Measurements from ENCODE around the gene GFI1B. TPM values are rescaled to one million over a fixed set of nuclear protein-coding genes. Genes with fewer than 3 reads are reported as not detected.

Gene GFI1B
- total and polyA plus RNA-seq, 2 experiments from 2014 or later: 0.10 TPM; not detected in 1

DNA sequence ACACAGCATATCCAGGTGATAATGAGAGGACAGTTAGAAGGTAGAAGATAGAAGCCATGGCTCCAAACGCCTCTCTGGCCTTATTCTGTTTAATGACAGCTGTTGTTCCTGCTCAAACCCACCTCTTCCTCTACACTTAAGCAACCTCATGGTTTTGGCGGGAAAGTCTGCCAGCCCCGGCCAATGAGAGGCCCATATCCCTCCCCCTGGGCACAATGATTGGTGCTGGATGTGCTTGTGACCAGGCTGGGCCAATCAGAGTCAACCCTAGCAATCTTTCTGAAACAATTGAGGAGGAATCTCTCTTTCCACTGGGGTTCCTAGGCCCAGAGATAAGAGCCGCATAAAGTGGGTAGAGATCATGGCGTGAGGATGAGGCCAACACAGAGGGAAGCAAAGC lies 4.8 kb upstream of the GFI1B start:
- DNase-seq (ENCODE audit: low spot score): no peak
- no peaks in the 10 kb centered on the region for H3K79me2 ChIP-seq
- H2AFZ ChIP-seq: no peak overlapping the region
- WGBS (ENCODE audit: low lambda C conversion rate, missing lambda C conversion rate): 89% methylated on average over 5 of the region's 5 CpGs
- no peaks in the 10 kb centered on the region for H3K9me2 ChIP-seq (replicated peaks; ENCODE audit: insufficient read depth)
- peaks cover 19% of the 10 kb centered on the region for H3K27me3 ChIP-seq
- H3K4me3 ChIP-seq: no peak overlapping the region
- no peaks in the 10 kb centered on the region for H3K36me3 ChIP-seq (replicated peaks; ENCODE audit: insufficient read depth, low read depth)
- no peak overlapping the region for H3K27ac ChIP-seq
- H4K20me1 ChIP-seq (ENCODE audit: insufficient read depth, poor library complexity, severe bottlenecking): no peaks in the 10 kb centered on the region
- H3K4me1 ChIP-seq (ENCODE audit: insufficient read depth): peaks cover 12% of the 10 kb centered on the region
- H3K4me2 ChIP-seq: no peak overlapping the region
- TF ChIP-seq, protein P1, sequence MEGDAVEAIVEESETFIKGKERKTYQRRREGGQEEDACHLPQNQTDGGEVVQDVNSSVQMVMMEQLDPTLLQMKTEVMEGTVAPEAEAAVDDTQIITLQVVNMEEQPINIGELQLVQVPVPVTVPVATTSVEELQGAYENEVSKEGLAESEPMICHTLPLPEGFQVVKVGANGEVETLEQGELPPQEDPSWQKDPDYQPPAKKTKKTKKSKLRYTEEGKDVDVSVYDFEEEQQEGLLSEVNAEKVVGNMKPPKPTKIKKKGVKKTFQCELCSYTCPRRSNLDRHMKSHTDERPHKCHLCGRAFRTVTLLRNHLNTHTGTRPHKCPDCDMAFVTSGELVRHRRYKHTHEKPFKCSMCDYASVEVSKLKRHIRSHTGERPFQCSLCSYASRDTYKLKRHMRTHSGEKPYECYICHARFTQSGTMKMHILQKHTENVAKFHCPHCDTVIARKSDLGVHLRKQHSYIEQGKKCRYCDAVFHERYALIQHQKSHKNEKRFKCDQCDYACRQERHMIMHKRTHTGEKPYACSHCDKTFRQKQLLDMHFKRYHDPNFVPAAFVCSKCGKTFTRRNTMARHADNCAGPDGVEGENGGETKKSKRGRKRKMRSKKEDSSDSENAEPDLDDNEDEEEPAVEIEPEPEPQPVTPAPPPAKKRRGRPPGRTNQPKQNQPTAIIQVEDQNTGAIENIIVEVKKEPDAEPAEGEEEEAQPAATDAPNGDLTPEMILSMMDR (IDR thresholded peaks at IDR 0.05; ENCODE audit: poor library complexity): no peak
- TF ChIP-seq EZH2phosphoT487 (IDR thresholded peaks at IDR 0.05; ENCODE audit: low read depth, severe bottlenecking, unreplicated experiment) (no peak), EZH2 (IDR thresholded peaks at IDR 0.05; ENCODE audit: borderline replicate concordance) (no peak)
- no peaks in the 10 kb centered on the region for H3K9me3 ChIP-seq (ENCODE audit: low read depth)

DNA sequence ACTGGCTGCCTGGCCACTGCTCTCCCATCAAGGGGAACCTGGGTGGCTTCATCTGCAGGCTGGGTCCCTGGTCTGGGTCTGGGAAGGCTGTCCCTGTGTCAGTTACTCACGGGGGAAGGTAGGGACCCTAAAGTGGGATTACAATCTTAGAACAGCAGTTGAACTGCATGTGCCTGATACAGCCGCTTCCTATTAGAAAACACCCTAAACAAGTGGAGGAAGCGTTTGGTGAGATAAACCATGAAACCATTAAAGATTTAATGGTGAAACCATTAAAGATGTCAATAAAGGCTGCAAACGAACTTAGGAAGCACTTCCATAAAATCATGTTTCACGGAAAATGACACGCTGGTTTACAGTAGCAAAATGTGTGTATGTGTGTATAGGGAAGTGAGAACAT lies 2.5 kb upstream of the GFI1B start:
- TF ChIP-seq, protein P1 (IDR thresholded peaks at IDR 0.05; ENCODE audit: poor library complexity): no peak
- no peak for TF ChIP-seq EZH2phosphoT487 (IDR thresholded peaks at IDR 0.05; ENCODE audit: low read depth, severe bottlenecking, unreplicated experiment)
- TF ChIP-seq EZH2 (IDR thresholded peaks at IDR 0.05; ENCODE audit: borderline replicate concordance): no peak
- no peaks in the 10 kb centered on the region for H3K9me3 ChIP-seq (ENCODE audit: low read depth)
- peaks cover 35% of the 10 kb centered on the region for H3K27me3 ChIP-seq
- H3K9me2 ChIP-seq (replicated peaks; ENCODE audit: insufficient read depth): no peaks in the 10 kb centered on the region
- no peak overlapping the region for H2AFZ ChIP-seq
- H3K4me3 ChIP-seq: no peak overlapping the region
- no peaks in the 10 kb centered on the region for H4K20me1 ChIP-seq (ENCODE audit: insufficient read depth, poor library complexity, severe bottlenecking)
- no peak overlapping the region for H3K4me2 ChIP-seq
- no peak for DNase-seq (ENCODE audit: low spot score)
- 60% methylated on average over 6 of the region's 6 CpGs for WGBS (ENCODE audit: low lambda C conversion rate, missing lambda C conversion rate)
- H3K27ac ChIP-seq: no peak overlapping the region
- H3K36me3 ChIP-seq (replicated peaks; ENCODE audit: insufficient read depth, low read depth): no peaks in the 10 kb centered on the region
- H3K79me2 ChIP-seq: no peaks in the 10 kb centered on the region
- peaks cover 13% of the 10 kb centered on the region for H3K4me1 ChIP-seq (ENCODE audit: insufficient read depth)

DNA sequence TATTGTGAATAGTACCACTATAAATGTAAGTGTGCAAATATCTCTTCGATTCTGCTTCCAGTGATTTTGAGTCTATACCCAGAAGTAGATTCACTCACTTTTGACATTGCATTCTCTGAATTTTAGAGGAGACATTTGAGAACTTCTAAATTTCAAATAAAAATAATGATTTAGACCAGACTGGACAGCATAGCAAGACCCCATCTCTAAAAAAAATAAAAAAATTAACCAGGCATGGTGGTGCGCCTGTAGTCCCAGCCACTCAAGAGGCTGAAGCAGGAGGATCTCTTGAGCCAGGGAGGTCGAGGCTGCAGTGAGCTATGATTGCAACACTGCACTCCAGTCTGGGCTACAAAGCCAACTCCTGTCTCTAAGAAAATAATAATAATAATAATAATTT lies 1.9 kb upstream of the GFI1B start:
- H3K4me3 ChIP-seq: no peak overlapping the region
- WGBS (ENCODE audit: low lambda C conversion rate, missing lambda C conversion rate): 93% methylated on average over 3 of the region's 3 CpGs
- TF ChIP-seq EZH2phosphoT487 (IDR thresholded peaks at IDR 0.05; ENCODE audit: low read depth, severe bottlenecking, unreplicated experiment): no peak
- TF ChIP-seq, protein P1 (IDR thresholded peaks at IDR 0.05; ENCODE audit: poor library complexity): no peak
- no peak for TF ChIP-seq EZH2 (IDR thresholded peaks at IDR 0.05; ENCODE audit: borderline replicate concordance)

DNA sequence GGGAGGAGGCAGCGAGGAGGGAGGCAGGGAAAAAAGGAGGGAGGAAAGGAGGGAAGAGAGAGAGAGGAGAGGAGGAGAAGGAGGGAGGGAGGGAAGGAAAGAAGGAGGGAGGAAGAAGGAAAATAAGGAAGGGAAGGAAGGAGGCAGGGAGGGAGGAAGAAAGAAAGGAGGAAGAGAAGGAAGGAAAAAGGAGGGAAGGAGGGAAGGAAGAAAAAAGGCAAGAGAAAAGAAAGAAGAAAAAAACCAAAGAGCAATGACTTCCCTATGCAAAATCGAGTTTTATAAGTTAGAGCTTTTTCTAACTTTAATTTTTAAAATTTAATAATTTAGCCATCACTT lies 413 bp upstream of the GFI1B start:
- Histone ChIP-seq H3K27ac (no peak overlapping the region), H2AFZ (no peak overlapping the region), H3K4me2 (peak overlapping the region; percentile 14), H3K9me3 (ENCODE audit: low read depth) (no peaks in the 10 kb centered on the region), H3K27me3 (peaks cover 35% of the 10 kb centered on the region), H3K36me3 (replicated peaks; ENCODE audit: insufficient read depth, low read depth) (no peaks in the 10 kb centered on the region), H3K4me1 (ENCODE audit: insufficient read depth) (peaks cover 17% of the 10 kb centered on the region), H3K9me2 (replicated peaks; ENCODE audit: insufficient read depth) (no peaks in the 10 kb centered on the region), H3K79me2 (no peaks in the 10 kb centered on the region), H4K20me1 (ENCODE audit: insufficient read depth, poor library complexity, severe bottlenecking) (no peaks in the 10 kb centered on the region), H3K4me3 (no peak overlapping the region)
- TF ChIP-seq EZH2phosphoT487 (IDR thresholded peaks at IDR 0.05; ENCODE audit: low read depth, severe bottlenecking, unreplicated experiment) (no peak), EZH2 (IDR thresholded peaks at IDR 0.05; ENCODE audit: borderline replicate concordance) (no peak)
- TF ChIP-seq, protein P1 (IDR thresholded peaks at IDR 0.05; ENCODE audit: poor library complexity): no peak
- WGBS (ENCODE audit: low lambda C conversion rate, missing lambda C conversion rate): 41% methylated on average over 2 of the region's 2 CpGs
- no peak for DNase-seq (ENCODE audit: low spot score)

More for the DNA sequence above, 1.9 kb upstream of the GFI1B start:
- Histone ChIP-seq H3K4me1 (ENCODE audit: insufficient read depth) (peaks cover 13% of the 10 kb centered on the region), H3K27ac (no peak overlapping the region), H3K36me3 (replicated peaks; ENCODE audit: insufficient read depth, low read depth) (no peaks in the 10 kb centered on the region), H3K4me2 (no peak overlapping the region), H2AFZ (no peak overlapping the region), H3K9me3 (ENCODE audit: low read depth) (no peaks in the 10 kb centered on the region), H4K20me1 (ENCODE audit: insufficient read depth, poor library complexity, severe bottlenecking) (no peaks in the 10 kb centered on the region), H3K27me3 (peaks cover 35% of the 10 kb centered on the region), H3K9me2 (replicated peaks; ENCODE audit: insufficient read depth) (no peaks in the 10 kb centered on the region), H3K79me2 (no peaks in the 10 kb centered on the region)
- DNase-seq (ENCODE audit: low spot score): no peak

Data from hepatocyte (in vitro differentiated cells).